Measurements from ENCODE around the gene PSORS1C1. TPM values are rescaled to one million over a fixed set of nuclear protein-coding genes. Genes with fewer than 3 reads are reported as not detected.
A peak's percentile ranks its signal among the peaks of the same experiment; 100 is the strongest.

The PSORS1C1 gene
- total RNA-seq, 1 donor from 2014 or later: 10.5 TPM

- intact Hi-C loops (cut with DNase I): loop anchor here (5.0 to 10.0 kb wide), 2 partner anchors 53 to 225 kb away; no protein-coding TSS in a partner anchor
- TF ChIP-seq CTCF (IDR thresholded peaks at IDR 0.05): no peak
- peaks cover 18% of the 10 kb centered on the region for H3K36me3 ChIP-seq
- ATAC-seq (no peak), DNase-seq (no peak)
- H3K4me1 ChIP-seq: peaks cover 24% of the 10 kb centered on the region
- H3K27ac ChIP-seq: no peak overlapping the region
- no peaks in the 10 kb centered on the region for H3K27me3 ChIP-seq (ENCODE audit: low read depth)
- H3K4me3 ChIP-seq: no peak overlapping the region
- H3K9me3 ChIP-seq: no peaks in the 10 kb centered on the region
These were observed 25.0 kb downstream of the PSORS1C1 start for GRCh38 chr6:31139599-31139998.

- H3K27ac ChIP-seq: no peak overlapping the region
- DNase-seq (no peak), ATAC-seq (no peak)
- H3K36me3 ChIP-seq: peaks cover 22% of the 10 kb centered on the region
- H3K4me3 ChIP-seq: no peak overlapping the region
- intact Hi-C loops (cut with DNase I): no loop called here
- H3K9me3 ChIP-seq: no peaks in the 10 kb centered on the region
- H3K27me3 ChIP-seq (ENCODE audit: low read depth): no peaks in the 10 kb centered on the region
- peaks cover 24% of the 10 kb centered on the region for H3K4me1 ChIP-seq
- no peak for TF ChIP-seq CTCF (IDR thresholded peaks at IDR 0.05)
These were observed 26.0 kb downstream of the PSORS1C1 start for GRCh38 chr6:31140643-31141042.

- no peak for DNase-seq
- no peak for ATAC-seq
- no peak for TF ChIP-seq CTCF (IDR thresholded peaks at IDR 0.05)
- no peak overlapping the region for H3K4me3 ChIP-seq
- peaks cover 22% of the 10 kb centered on the region for H3K36me3 ChIP-seq
- H3K27ac ChIP-seq: no peak overlapping the region
- H3K4me1 ChIP-seq: peaks cover 22% of the 10 kb centered on the region
- intact Hi-C loops (cut with DNase I): no loop called here
- no peaks in the 10 kb centered on the region for H3K9me3 ChIP-seq
- no peaks in the 10 kb centered on the region for H3K27me3 ChIP-seq (ENCODE audit: low read depth)
These were observed 27.8 kb downstream of the PSORS1C1 start for GRCh38 chr6:31142361-31142761.

- DNase-seq (no peak), ATAC-seq (peak; percentile 28 to 41)
- Histone ChIP-seq H3K4me1 (peaks cover 14% of the 10 kb centered on the region), H3K27ac (no peak overlapping the region), H3K9me3 (no peaks in the 10 kb centered on the region), H3K36me3 (peaks cover 22% of the 10 kb centered on the region), H3K27me3 (ENCODE audit: low read depth) (no peaks in the 10 kb centered on the region), H3K4me3 (no peak overlapping the region)
- no peak for TF ChIP-seq CTCF (IDR thresholded peaks at IDR 0.05)
- intact Hi-C loops (cut with DNase I): no loop called here
These were observed 28.5 kb downstream of the PSORS1C1 start for GRCh38 chr6:31143148-31143547.

GRCh38 chr6:31144296-31144969, 29.8 kb downstream of the PSORS1C1 start:
- ATAC-seq (peak in 1 of 2 donors; percentile 11), DNase-seq (no peak)
- H3K4me1 ChIP-seq: peaks cover 9% of the 10 kb centered on the region
- peaks cover 22% of the 10 kb centered on the region for H3K36me3 ChIP-seq
- no peak overlapping the region for H3K27ac ChIP-seq
- TF ChIP-seq CTCF (IDR thresholded peaks at IDR 0.05): no peak
- intact Hi-C loops (cut with DNase I): no loop called here
- H3K9me3 ChIP-seq: no peaks in the 10 kb centered on the region
- no peaks in the 10 kb centered on the region for H3K27me3 ChIP-seq (ENCODE audit: low read depth)
- H3K4me3 ChIP-seq: no peak overlapping the region
